ENCODE measurements around the gene PARD6G. TPM values are rescaled to one million over a fixed set of nuclear protein-coding genes. Genes with fewer than 3 reads are reported as not detected.

PARD6G gene
- total RNA-seq, 1 donor from 2014 or later, result 9.4 TPM

DNA sequence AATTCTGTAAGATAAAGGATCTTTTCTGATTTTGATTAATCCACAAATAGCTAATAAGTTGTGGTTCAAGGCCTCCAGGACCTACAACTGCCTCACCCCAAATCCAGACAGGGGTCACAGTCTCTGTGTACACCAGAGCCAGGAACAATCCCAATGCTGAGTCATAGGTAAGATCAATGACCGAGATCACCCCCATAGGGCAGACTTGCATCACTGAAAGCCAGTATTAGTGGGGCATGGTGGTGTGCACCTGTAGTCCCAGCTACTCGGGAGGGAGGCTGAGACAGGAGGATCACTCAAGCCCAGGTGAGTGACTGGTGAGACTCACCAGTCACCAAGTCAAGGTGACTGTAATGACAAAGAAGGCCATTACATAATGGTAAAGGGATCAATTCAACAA is 12.9 kb downstream of the PARD6G start:
- Histone ChIP-seq H3K36me3 (ENCODE audit: control insufficient read depth, insufficient read depth, low read length) (no peaks in the 10 kb centered on the region), H3K4me3 (ENCODE audit: low read depth, low read length) (no peak overlapping the region), H3K27me3 (ENCODE audit: control insufficient read depth, insufficient read depth, low read length) (no peaks in the 10 kb centered on the region)
- DNase-seq (ENCODE audit: low read depth), result no peak
- TF ChIP-seq, protein P1, sequence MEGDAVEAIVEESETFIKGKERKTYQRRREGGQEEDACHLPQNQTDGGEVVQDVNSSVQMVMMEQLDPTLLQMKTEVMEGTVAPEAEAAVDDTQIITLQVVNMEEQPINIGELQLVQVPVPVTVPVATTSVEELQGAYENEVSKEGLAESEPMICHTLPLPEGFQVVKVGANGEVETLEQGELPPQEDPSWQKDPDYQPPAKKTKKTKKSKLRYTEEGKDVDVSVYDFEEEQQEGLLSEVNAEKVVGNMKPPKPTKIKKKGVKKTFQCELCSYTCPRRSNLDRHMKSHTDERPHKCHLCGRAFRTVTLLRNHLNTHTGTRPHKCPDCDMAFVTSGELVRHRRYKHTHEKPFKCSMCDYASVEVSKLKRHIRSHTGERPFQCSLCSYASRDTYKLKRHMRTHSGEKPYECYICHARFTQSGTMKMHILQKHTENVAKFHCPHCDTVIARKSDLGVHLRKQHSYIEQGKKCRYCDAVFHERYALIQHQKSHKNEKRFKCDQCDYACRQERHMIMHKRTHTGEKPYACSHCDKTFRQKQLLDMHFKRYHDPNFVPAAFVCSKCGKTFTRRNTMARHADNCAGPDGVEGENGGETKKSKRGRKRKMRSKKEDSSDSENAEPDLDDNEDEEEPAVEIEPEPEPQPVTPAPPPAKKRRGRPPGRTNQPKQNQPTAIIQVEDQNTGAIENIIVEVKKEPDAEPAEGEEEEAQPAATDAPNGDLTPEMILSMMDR (IDR thresholded peaks at IDR 0.05; ENCODE audit: insufficient read depth, low read length, poor library complexity, severe bottlenecking), result no peak

DNA sequence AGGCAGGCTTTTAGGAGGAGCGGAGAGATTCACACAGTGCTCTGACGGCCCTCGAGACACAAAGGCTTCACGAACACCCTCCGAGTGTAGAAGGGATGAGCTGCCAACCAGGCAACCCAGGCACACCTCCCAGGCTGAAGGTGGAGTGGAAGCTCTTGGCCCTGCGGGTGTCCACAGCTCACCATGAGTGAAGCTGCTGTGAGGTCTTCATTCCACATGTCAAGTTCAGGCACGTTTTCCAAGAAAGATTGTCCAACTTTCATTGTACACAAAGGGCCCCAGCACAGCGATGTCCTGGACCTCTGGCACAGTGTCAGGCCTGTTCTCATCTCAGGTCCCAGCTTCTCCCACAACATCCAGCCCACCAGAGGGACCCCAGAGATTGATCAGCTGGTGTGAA is 13.4 kb downstream of the PARD6G start:
- Histone ChIP-seq H3K4me3 (ENCODE audit: low read depth, low read length) (no peak overlapping the region), H3K27me3 (ENCODE audit: control insufficient read depth, insufficient read depth, low read length) (no peaks in the 10 kb centered on the region), H3K36me3 (ENCODE audit: control insufficient read depth, insufficient read depth, low read length) (no peaks in the 10 kb centered on the region)
- TF ChIP-seq, protein P1 (IDR thresholded peaks at IDR 0.05; ENCODE audit: insufficient read depth, low read length, poor library complexity, severe bottlenecking), result no peak
- DNase-seq (ENCODE audit: low read depth), result no peak

DNA sequence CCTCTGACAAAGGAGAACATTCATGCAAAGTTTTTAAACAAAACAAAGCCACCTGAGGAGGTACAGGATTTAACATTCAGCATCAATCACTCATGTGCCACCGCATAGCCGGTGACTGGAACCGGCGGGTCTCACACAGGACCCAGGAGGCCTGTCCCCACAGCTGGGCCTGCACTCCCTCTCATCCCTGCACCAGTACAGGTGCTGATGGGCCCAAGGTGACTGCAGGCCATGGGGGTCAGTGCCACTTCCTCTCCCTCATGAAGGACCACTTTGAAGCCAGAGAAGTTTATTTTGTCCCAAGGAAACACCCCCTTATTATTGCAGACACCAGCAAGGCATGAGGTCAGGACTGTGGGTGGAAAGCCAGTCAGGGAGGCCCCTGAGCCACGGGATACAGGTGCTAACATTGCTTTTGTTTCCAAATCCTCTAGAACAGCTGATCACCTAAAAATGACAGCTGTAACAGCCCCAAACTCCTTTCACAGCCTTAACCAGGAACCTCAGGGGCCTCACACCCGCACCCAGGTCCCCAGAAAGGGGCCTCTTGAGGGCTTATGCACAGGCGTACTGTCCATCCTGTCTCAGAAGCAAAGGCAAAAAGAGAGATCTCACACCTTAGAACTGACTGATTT is 14.0 kb downstream of the PARD6G start:
- DNase-seq (ENCODE audit: low read depth), result no peak
- Histone ChIP-seq H3K27me3 (ENCODE audit: control insufficient read depth, insufficient read depth, low read length) (no peaks in the 10 kb centered on the region), H3K36me3 (ENCODE audit: control insufficient read depth, insufficient read depth, low read length) (no peaks in the 10 kb centered on the region), H3K4me3 (ENCODE audit: low read depth, low read length) (no peak overlapping the region)
- TF ChIP-seq, protein P1 (IDR thresholded peaks at IDR 0.05; ENCODE audit: insufficient read depth, low read length, poor library complexity, severe bottlenecking), result no peak

DNA sequence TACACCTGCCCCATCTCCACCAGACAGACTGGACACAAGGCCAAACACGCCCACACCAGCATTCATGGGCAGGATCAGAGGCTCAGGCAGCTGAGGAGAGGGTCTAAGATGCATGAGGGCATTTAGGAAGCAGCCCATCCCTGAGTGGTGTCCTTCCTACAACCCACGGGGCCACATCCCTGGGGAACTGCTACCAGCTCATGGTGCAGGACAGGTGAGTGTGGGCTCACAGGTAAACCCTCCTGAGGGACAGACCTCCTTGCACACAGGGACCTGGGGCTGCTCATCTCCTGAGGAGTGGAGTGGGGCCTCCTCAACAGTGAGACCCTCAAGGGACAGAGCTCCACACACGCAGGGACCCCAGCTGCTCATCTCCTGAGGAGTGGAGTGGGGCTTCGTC is 14.6 kb downstream of the PARD6G start:
- Histone ChIP-seq H3K4me3 (ENCODE audit: low read depth, low read length) (no peak overlapping the region), H3K36me3 (ENCODE audit: control insufficient read depth, insufficient read depth, low read length) (no peaks in the 10 kb centered on the region), H3K27me3 (ENCODE audit: control insufficient read depth, insufficient read depth, low read length) (no peaks in the 10 kb centered on the region)
- DNase-seq (ENCODE audit: low read depth), result no peak
- TF ChIP-seq, protein P1 (IDR thresholded peaks at IDR 0.05; ENCODE audit: insufficient read depth, low read length, poor library complexity, severe bottlenecking), result no peak

DNA sequence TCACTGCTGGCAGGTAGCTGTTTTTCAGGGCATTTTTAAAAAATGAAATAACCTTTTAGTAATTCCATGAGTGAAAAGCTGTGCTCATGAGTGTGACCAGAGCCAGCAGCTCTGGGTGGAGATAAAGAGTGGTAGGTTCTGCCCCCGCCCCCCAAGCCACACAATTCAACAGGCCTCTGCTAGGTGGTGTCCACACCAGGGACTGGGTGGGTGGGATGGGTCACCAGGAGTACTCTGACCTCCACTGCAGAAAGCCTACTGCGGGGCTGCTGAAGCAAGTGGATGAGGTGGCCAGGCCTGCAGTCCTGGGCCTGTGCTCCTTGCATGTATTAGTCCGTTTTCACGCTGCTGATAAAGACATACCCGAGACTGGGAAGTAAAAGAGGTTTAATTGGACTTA is 15.3 kb downstream of the PARD6G start:
- no peak for DNase-seq (ENCODE audit: low read depth)
- Histone ChIP-seq H3K27me3 (ENCODE audit: control insufficient read depth, insufficient read depth, low read length) (no peaks in the 10 kb centered on the region), H3K36me3 (ENCODE audit: control insufficient read depth, insufficient read depth, low read length) (no peaks in the 10 kb centered on the region), H3K4me3 (ENCODE audit: low read depth, low read length) (no peak overlapping the region)
- TF ChIP-seq, protein P1 (IDR thresholded peaks at IDR 0.05; ENCODE audit: insufficient read depth, low read length, poor library complexity, severe bottlenecking), result no peak

DNA sequence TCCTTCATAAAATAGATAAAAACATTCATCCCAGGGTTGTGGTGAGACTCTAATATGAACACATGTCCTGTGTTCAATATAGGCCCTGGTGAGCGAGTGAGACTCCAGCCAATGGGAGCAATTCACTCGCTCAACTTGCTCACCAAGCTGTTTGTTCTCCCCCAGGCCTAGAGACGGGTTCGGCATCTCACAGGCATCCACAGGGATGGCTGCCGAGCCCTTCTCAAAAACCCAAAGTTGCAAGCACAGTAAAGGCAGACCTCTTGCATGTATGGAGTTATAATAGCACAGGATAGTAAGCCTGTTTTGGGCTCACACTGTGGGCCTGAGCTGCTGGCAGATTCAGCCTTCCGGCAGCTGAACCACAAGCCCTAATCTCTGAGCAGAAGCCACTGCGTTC is 15.7 kb downstream of the PARD6G start:
- no peak overlapping the region for H3K4me3 ChIP-seq (ENCODE audit: low read depth, low read length)
- H3K36me3 ChIP-seq (ENCODE audit: control insufficient read depth, insufficient read depth, low read length), result no peaks in the 10 kb centered on the region
- TF ChIP-seq, protein P1 (IDR thresholded peaks at IDR 0.05; ENCODE audit: insufficient read depth, low read length, poor library complexity, severe bottlenecking), result no peak
- no peaks in the 10 kb centered on the region for H3K27me3 ChIP-seq (ENCODE audit: control insufficient read depth, insufficient read depth, low read length)
- DNase-seq (ENCODE audit: low read depth), result no peak

Data from kidney epithelial cell (primary cell).